Middle frontal gyrus (tissue), 1 donor: ENCODE measurements around the gene MBP.
"Not testable (repeated sequence)": the region's sequence is repeated elsewhere in the genome, so short reads cannot be mapped to it uniquely, and the experiment has no call there.

Experiments
- DNase-seq: peaks from one replicate; pipeline ENCODE4 v3.0.0-alpha.2; 2015; ENCODE audit warnings: low spot score; ENCODE audit errors: extremely low spot score

The MBP gene

DNA sequence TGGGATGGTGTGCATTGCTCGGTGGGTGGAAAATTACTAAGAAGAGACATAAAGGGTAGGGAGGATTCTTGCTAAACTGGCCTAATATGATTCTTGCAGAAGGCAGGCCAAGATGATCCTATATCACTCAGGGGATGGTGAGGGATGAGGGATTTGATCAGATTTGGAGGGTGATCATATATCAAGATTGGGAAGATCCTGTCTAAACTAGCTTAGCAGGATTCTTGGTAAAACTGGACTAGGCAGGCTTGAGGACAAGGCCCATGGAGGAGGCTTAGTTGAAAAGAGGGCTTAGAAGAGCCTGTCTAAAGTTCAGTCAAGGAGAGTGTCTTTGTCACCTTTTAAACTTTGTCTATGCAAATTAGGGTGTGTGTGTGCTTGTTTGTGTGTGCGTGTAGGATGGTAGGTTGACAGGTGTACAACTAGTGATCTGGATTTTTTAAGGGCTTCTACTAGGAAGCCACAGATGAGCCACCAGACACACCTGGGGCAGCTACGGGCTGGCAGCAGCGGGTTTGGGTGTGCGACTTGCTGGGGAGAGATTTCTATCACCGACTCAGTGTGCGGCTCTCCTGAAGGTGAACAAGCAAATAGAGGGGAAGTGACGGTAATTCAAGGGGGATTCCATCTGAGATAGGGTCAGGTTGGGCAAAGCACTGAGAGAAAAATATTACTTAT lies 142.1 kb downstream of the MBP start:
- DNase-seq, result not testable (repeated sequence)

DNA sequence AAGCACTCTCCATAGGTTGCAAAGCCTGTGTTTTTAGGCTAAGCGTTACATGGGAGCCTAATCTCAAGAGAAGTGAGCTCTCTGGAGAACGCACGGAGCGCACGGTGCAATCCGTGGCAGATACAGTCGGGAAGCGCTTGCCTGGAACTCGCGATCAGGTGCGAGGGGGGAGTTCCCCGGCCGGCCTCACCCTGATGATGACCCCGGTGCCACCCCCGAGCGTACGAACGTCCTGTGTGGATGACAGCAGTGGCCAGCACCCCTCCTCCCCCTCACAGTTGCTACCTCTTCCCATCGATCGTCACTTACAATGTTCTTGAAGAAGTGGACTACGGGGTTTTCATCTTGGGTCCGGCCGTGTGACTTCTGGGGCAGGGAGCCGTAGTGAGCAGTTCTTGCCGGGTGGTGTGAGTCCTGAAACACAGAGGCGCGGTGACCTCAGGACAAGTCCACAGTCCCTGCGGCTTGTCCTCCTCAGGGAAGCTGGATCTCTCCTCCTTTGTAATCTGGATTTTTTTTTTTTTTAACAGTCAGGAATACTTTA lies 142.9 kb downstream of the MBP start:
- no peak for DNase-seq

- no peak for DNase-seq
Measured at GRCh38 chr18:76988827-76989646, 143.5 kb downstream of the MBP start.

DNA sequence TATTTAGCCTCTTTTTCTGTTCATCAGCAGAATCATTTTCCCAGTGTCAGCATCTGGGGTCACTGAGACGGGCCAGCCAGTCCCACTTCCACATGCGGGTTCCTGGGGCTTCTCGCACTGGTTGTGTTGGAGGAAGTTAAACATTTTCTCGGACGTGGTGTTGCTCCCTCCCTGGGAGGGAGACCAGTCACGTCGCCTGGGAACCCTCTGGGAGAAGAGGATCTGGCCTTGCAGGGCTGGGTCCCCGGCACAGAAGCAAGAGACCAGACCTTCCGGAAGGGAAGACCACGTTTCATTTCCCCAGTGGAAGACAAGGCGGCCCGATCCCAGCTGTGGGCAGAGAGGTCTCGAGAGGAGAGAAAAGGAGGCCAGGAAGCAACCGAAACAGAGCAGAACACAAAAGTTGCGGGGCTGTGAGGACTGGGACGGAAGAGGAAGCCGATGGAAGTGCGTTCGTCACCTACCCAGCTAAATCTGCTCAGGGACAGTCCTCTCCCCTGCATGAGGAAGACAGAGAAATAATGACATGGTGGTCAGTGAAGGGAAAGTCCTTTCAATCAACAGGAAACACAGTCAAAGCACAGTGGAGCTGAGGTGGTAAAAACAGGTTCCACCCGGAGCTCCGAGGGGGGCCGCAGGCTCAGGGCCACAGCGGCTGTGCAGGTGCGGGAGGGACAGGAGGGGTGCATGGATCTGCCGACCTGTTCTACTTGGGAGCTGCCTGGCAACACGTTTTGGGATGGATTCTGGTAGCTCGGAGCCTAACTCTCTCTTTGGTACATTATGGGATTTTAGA lies 144.4 kb downstream of the MBP start:
- no peak for DNase-seq

DNA sequence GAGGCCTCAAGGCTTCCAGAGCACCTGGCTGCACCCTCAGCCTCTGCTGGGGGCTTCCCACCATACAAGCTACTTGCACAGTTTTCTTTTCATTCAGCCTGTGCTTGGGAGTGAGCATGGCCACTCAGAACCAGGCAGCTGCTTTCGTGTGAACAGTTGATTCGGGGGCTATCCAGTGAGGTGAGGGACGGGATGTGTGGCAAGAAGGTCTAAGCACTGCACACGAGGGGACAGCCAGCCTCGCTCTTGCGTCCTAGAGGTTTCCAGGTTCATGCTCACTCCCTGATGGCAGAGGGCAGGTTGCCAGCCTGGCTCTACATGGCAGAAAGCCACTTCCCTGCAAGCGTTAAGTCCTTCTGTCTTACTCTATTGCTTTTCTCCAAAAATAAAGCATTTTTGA lies 146.2 kb downstream of the MBP start:
- DNase-seq, result no peak

GRCh38 chr18:76985951-76986236 lies 146.7 kb downstream of the MBP start:
- no peak for DNase-seq

- DNase-seq, result no peak
Measured at GRCh38 chr18:76985156-76985950, 147.2 kb downstream of the MBP start.

DNA sequence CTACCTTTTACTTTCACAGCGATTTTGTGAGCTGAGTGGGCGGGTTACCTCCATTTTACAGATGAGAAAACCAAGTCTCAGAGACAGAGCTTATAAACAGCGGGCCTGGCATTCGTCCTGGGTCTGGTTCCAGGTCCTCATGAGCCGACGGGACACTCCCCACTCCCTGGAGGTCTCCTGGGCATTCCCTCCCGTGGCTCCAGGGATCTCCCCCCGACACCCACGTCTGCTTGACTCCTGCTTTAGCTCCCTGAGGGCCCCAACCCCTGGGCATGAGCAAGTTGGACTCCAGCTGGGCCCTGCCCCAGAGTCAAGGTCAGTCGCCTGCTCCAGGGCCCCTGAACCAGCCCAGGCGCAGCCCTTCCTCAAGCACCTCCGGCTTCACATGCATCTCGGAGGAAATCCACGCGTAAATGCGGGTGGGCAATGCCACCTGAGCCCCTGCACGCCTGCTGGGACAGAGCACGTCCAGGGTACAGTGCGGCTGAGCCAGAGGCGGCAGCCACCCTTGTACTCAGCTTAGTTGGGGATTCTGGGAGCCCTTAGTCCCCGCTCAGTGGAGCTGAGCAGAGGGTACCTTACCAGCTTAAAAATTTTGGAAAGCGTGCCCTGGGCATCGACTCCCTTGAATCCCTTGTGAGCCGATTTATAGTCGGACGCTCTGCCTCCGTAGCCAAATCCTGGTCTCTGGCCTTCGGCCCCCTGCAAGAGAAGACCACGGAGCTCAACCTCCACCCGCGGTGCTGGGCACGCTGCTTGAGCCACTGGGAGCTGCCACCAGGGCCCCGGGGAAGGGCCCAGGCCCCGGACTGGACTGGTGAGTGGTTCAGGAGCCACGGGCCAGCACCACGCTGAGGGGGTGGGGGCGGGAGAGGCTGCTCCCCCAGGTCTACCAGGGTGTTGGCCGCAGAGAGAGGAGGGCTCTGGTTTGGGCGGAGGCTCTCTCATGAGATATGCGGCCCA lies 148.1 kb downstream of the MBP start:
- no peak for DNase-seq

GRCh38 chr18:76983613-76984051 lies 149.0 kb downstream of the MBP start:
- no peak for DNase-seq

GRCh38 chr18:76982841-76983583 lies 149.6 kb downstream of the MBP start:
- DNase-seq, result no peak

- DNase-seq, result no peak
Measured at GRCh38 chr18:76982038-76982437, 150.5 kb downstream of the MBP start.

DNA sequence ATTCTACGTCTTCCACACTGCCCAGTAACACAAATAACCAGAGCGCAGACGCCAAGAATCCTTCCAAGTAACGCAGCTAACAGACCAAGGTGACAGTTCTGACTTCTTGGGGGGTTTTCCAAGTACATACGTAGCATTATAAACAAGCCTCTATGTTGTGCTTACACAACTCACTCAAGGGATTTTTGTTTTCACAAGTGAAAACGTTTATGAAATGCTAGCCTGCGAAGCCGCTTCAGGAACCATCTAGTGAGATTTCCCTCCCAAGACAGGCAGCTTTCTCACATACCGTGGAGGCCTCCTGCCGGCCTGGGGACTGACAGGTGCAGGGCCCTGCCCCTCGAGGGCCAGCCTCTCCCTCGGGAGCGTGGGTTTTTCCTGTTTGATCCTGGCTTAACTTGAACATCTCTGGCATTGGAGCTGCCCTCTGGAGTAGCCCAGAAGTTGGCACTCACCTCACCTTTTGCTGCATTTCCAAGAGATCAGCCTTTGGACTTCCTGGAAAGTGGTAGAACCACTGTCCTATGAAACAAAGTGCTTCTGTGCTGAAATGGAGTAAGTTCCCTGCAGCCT lies 151.1 kb downstream of the MBP start:
- DNase-seq, result no peak

DNA sequence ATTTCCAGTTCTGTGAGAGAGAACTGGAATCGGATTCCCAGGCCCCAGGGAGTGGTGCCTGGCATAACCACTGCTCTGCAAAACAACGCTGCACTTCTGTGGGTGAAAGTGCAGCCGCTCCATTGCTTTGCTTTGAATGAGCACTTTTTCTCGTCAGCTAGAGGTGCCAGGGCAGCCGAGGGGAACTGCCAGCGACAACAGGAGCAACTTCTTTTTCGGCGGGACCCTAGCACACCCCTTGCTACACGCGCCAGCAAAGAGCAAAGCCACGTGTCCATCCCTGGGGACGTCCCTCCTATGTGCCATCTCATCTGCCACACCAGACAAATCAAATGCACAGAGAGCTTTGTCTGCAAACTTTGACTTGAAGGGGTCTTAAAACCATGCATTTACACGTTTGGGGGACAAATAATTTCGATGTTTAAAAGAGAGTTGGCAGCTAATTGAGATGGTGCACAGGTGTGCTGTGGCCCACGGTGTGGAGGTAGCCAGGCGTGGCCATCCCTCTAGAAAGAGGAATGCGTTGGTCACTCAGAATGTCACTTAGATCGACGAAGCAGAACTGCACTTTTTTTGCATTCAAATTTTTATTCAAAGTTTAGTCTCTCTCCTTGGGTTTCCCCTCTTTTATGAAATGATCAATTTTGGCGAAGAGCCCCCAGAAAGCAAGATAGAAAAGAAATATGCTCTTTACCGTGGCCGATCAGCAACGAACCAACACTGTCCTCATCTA lies 151.8 kb downstream of the MBP start:
- DNase-seq, result no peak

- DNase-seq, result no peak
Measured at GRCh38 chr18:76979906-76980305, 152.7 kb downstream of the MBP start.

- no peak for DNase-seq
Measured at GRCh38 chr18:76979111-76979751, 153.4 kb downstream of the MBP start.

- no peak for DNase-seq
Measured at GRCh38 chr18:76978616-76979015, 154.0 kb downstream of the MBP start.

- DNase-seq, result no peak
Measured at GRCh38 chr18:76977684-76978232, 154.8 kb downstream of the MBP start.
